ENCODE results near the gene DCAKD. TPM values are rescaled to one million over a fixed set of nuclear protein-coding genes. Genes with fewer than 3 reads are reported as not detected.

The DCAKD gene
- total RNA-seq, 1 experiment from 2014 or later: 31.9 TPM

DNA sequence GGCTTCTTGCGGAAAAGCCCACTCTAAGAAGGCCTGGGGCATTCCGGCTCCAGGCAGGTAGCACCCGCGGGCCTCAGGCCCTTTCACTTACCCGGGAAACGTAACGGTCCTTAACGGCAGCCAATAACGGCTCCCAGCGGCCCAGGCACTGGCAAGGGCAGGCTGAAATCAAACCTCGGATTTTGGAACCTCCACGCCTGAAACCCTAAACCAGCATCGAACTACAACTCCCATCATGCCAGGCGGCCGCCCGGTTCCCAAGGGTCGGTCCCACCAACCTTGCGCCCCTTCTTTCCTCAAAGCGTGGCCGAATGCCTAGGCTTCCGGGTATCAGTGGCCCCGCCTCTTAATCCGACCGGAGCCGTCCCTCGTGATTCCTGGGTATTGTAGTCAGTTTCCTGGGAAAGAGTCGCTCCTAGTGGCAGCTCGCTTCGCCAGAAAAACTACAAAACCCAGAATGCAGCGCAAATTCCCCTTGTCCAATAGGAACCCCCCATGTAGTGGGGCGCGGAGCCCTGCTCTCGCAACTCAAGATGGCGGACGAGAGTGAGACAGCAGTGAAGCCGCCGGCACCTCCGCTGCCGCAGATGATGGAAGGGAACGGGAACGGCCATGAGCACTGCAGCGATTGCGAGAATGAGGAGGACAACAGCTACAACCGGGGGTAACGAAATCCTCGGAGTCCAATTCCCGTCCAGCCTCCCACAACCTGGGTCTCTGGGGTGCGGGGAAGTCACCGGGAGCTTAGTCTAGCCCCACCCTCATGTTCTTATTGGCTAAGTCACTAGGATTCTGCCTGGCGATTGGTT, 9.6 kb upstream of the DCAKD start, which contains the start of gene NMT1 (continued):
- no peak for TF ChIP-seq CTCF (IDR thresholded peaks at IDR 0.05 in 2 of 3, conservative IDR thresholded peaks at IDR 0.05 in 1 of 3; ENCODE audit: borderline replicate concordance in 1 of 3, insufficient read depth in 1 of 3, low read depth in 2 of 3, low read length in 2 of 3)
- TF ChIP-seq ZNF274 (IDR thresholded peaks at IDR 0.05; ENCODE audit: low read depth, low read length): no peak

- no peaks in the 10 kb centered on the region for H4K20me1 ChIP-seq (ENCODE audit: insufficient read depth)
- ChIA-PET POLR2A (interaction anchor here (0.9 to 1.6 kb wide), 6 partner anchors 10 to 88 kb away, joined by 4 to 8 read pairs (median 5); partner anchors contain the start of gene HEXIM1), RAD21 (ENCODE audit: low non-redundant PET in 1 of 2, low total read pairs in 2 of 2, uncharacterized antibody in 2 of 2, unreplicated experiment in 2 of 2) (no interaction called here), CTCF (interaction anchor here (0.8 to 1.6 kb wide), 6 partner anchors 11 to 75 kb away, joined by 3 to 7 read pairs (median 4); partner anchors contain the start of gene ACBD4)
- no peaks in the 10 kb centered on the region; a peak in 1 of 4 replicates for H3K36me3 ChIP-seq (ENCODE audit: control insufficient read depth in 1 of 2, insufficient read depth in 2 of 2, low read length in 2 of 2)
- ATAC-seq (no peak; the same call in 1 of the 2 replicates), DNase-seq (ENCODE audit: low read depth, low spot score) (no peak)
- H2AFZ ChIP-seq (ENCODE audit: low read depth, low read length, poor library complexity, severe bottlenecking): peak overlapping the region; percentile 11
- H3K4me2 ChIP-seq (ENCODE audit: low read length): peak overlapping the region; percentile 90
- H3K79me2 ChIP-seq (ENCODE audit: insufficient read depth, low read length): peaks cover 65% of the 10 kb centered on the region
- no peaks in the 10 kb centered on the region for H3K27me3 ChIP-seq (ENCODE audit: insufficient read depth, low read length)
- peak overlapping the region; percentile 93 for H3K27ac ChIP-seq (ENCODE audit: low read depth, low read length)
- H3K9me3 ChIP-seq (ENCODE audit: control insufficient read depth in 1 of 2, insufficient read depth in 1 of 2, low read depth in 1 of 2, low read length in 2 of 2): no peaks in the 10 kb centered on the region
- no peaks in the 10 kb centered on the region for H3K9me2 ChIP-seq (ENCODE audit: insufficient read depth)
- TSS peak; percentile 91 for BruUV-seq (replicated peaks)
- peaks cover 10 to 19% of the 10 kb centered on the region in 2 experiments for H3K4me1 ChIP-seq (ENCODE audit: control insufficient read depth in 1 of 2, insufficient read depth in 2 of 2, low read length in 2 of 2)
- intact Hi-C loops (cut with micrococcal nuclease): loop anchor here (5.0 kb wide), 1 partner anchor 72 kb away; the partner anchor contains the start of gene PLCD3
- H3K9ac ChIP-seq (ENCODE audit: low read length): peak overlapping the region; percentile 96
- H3K4me3 ChIP-seq (replicated peaks in 1 of 2; ENCODE audit: low read depth in 1 of 2, low read length in 2 of 2): peak overlapping the region; percentile 98 to 99
- no peak for TF ChIP-seq REST (IDR thresholded peaks at IDR 0.05; ENCODE audit: low read depth)
- no peak for TF ChIP-seq TCF7L2 (IDR thresholded peaks at IDR 0.05; ENCODE audit: borderline replicate concordance, extremely low read depth, insufficient read depth, insufficient read length)
- no peak; the same call in 1 of the 2 replicates for TF ChIP-seq SIN3A (IDR thresholded peaks at IDR 0.05; ENCODE audit: low read depth)
- TF ChIP-seq FOSL1 (IDR thresholded peaks at IDR 0.05; ENCODE audit: low read depth): no peak
- no peak for TF ChIP-seq POLR2AphosphoS5 (IDR thresholded peaks at IDR 0.05; ENCODE audit: low read depth, low read length)
- TF ChIP-seq ZBTB33 (IDR thresholded peaks at IDR 0.05; ENCODE audit: extremely low read depth, insufficient replicate concordance, low read length): no peak
- TF ChIP-seq EZH2phosphoT487 (IDR thresholded peaks at IDR 0.05; ENCODE audit: borderline replicate concordance): no peak
- TF ChIP-seq ELF1 (IDR thresholded peaks at IDR 0.05; ENCODE audit: borderline replicate concordance, low read depth): no peak
- no peak for TF ChIP-seq JUND (IDR thresholded peaks at IDR 0.05)
- TF ChIP-seq ATF3 (IDR thresholded peaks at IDR 0.05): no peak
- no peak for TF ChIP-seq ZFX (IDR thresholded peaks at IDR 0.05)
- no peak for TF ChIP-seq ZNF274 (IDR thresholded peaks at IDR 0.05; ENCODE audit: low read depth, low read length)
These were observed 9.0 kb upstream of the DCAKD start for GRCh38 chr17:45060382-45060796.
